ENCODE results near the gene KCNJ14.

Gene KCNJ14

DNA sequence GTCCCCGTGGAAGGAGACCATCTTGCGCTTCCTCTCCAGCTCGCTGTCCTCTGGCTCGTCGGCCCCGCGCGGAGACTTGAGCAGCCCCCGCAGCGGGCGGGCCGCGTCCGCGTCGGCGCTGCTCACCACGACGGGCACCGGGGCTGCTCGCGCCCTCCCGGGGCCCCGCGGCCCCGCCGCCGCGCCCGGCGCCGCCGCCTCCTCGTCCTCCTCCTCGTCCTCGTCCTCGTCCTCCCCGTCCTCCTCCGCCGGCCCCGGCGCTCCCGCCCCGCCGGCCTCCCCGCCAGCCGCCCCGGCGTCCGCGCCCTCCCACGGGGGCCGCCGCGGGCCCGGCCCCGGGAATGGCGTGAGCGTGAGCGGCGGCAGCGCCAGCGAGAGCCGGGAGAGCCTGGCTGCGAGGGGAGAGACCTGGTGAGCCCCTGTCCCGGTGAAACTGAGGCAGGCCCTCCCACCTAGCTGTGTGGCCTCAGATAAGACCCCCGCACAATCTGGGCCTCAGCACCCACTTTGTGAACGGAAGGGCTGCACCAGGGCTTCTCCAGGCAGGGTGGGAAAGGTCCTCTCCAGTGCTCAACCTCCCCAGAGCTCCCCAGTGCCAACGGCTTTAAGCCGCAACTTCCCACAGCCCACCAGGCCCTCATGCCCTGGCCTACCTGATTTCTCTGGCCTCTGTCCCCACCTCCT is 38.5 kb downstream of the KCNJ14 start:
- in situ Hi-C loops (cut with MboI; ENCODE audit: low sequenced_read_pairs): no loop called here
- no peaks in the 10 kb centered on the region for H3K9me3 ChIP-seq
- peak overlapping the region; percentile 50 for H3K4me3 ChIP-seq
- no peaks in the 10 kb centered on the region for H3K36me3 ChIP-seq (replicated peaks)
- no peak for DNase-seq (ENCODE audit: low spot score in 2 of 2)
- no peaks in the 10 kb centered on the region for H3K27me3 ChIP-seq (ENCODE audit: low read depth)
- H3K4me1 ChIP-seq: peaks cover 16% of the 10 kb centered on the region

DNA sequence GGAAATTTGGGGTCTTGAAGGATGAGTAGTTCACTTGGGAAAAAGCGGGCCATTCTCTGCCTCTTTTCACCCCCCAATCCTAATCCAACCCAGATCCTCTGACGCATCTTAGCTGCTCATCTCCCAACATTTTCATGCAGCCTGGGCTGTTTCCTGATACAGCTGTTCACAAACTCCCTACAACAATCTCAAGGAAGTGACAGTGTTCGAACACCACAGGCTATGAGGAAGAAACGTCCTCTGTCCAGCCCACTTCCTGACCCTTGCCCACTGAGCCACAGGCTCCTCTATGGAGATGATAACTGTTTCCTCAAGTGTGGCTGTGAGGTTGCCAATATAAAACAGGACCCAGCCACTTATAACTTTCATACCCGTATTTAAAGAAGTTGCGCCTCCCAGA is 40.0 kb downstream of the KCNJ14 start:
- in situ Hi-C loops (cut with MboI; ENCODE audit: low sequenced_read_pairs): no loop called here
- DNase-seq (ENCODE audit: low spot score in 2 of 2): no peak
- Histone ChIP-seq H3K9me3 (no peaks in the 10 kb centered on the region), H3K36me3 (replicated peaks) (no peaks in the 10 kb centered on the region), H3K4me1 (peaks cover 16% of the 10 kb centered on the region), H3K27me3 (ENCODE audit: low read depth) (no peaks in the 10 kb centered on the region), H3K4me3 (no peak overlapping the region)

DNA sequence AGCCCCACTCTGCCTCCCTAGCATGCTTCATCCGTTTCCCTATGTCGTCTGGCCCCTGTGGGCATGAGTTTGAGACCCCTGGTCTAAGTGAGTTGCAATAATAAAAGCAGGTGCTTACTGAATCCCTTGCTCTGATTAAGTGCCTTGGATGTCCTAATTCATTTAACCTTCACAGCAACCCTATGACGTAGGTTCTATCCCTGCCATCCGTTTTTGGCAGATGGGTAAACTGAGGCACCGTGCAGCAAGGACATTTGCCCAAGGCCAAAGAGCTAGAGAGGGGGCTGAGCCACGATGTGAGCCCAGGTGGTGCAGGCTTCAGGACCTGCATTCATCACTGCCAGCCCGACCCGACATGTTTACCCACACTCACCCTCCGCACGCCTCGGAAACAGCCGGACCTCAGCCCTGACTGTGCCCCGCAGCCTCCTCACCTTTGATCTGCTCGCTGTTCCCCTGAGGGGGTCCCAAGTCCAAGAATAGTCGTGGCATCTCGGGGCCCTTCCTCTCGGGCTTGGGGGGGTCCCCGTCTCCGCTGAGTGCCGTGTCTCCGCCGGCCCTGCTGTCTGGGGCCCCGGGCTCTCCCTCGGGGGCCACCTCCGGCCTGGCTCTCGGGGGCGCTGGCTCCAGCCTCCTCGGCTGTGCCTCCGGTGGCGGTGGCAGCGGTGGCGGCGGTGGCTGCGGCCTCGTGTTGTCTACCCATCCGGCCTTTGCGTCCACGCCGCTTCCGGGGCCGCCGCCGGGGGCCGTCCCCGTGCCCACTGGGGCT is 41.8 kb downstream of the KCNJ14 start:
- Histone ChIP-seq H3K9me3 (no peaks in the 10 kb centered on the region), H3K4me1 (peaks cover 11% of the 10 kb centered on the region), H3K36me3 (replicated peaks) (no peaks in the 10 kb centered on the region), H3K27me3 (ENCODE audit: low read depth) (no peaks in the 10 kb centered on the region), H3K4me3 (no peak overlapping the region)
- in situ Hi-C loops (cut with MboI; ENCODE audit: low sequenced_read_pairs): no loop called here
- DNase-seq (ENCODE audit: low spot score in 2 of 2): no peak

GRCh38 chr19:48497728-48498594 is 42.6 kb downstream of the KCNJ14 start:
- no peak overlapping the region for H3K4me3 ChIP-seq
- no peaks in the 10 kb centered on the region for H3K9me3 ChIP-seq
- H3K36me3 ChIP-seq (replicated peaks): no peaks in the 10 kb centered on the region
- no peak for DNase-seq (ENCODE audit: low spot score in 2 of 2)
- H3K27me3 ChIP-seq (ENCODE audit: low read depth): no peaks in the 10 kb centered on the region
- H3K4me1 ChIP-seq: peaks cover 7% of the 10 kb centered on the region
- in situ Hi-C loops (cut with MboI; ENCODE audit: low sequenced_read_pairs): no loop called here

GRCh38 chr19:48498595-48499311 is 43.4 kb downstream of the KCNJ14 start:
- DNase-seq (ENCODE audit: low spot score in 2 of 2): no peak
- H3K36me3 ChIP-seq (replicated peaks): no peaks in the 10 kb centered on the region
- peaks cover 7% of the 10 kb centered on the region for H3K4me1 ChIP-seq
- H3K27me3 ChIP-seq (ENCODE audit: low read depth): no peaks in the 10 kb centered on the region
- no peak overlapping the region for H3K4me3 ChIP-seq
- H3K9me3 ChIP-seq: no peaks in the 10 kb centered on the region
- in situ Hi-C loops (cut with MboI; ENCODE audit: low sequenced_read_pairs): no loop called here

DNA sequence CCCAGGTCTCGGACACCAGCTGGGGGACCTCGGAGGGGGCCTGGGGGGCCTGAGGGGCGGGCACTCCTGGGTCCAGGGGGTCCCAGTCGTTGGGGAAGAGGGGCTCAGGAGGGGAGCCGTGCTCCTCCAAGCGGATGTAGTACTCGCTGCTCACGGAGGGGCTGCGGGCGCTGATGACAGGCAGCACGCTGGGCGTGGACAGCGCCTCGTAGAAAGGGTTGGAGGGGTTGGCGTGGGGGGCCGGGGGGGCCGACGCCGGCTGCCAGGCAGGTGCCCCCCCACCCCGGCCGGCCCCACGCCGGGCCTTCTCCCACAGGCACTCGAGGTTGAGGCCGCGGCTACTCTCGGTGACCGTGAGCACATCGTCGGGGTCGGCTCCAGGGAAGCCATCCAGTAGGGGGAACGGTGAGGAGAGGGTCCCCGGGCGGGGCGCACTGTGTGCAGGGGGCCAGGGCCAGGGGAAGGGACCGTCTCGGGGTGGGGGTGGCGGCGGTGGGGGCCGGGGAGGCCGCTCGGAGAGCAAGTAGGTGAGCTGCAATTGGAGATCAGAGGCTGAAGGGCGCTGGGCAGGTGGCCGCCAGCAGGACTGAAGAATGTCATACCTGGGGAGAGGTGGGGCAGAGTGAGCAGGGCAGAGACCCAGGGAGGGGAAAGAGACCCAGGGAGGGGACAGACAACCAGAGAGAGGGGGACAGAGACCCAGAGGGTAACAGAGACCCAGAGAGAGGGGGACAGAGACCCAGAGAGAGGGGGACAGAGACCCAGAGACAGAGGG is 44.1 kb downstream of the KCNJ14 start:
- Histone ChIP-seq H3K36me3 (replicated peaks) (no peaks in the 10 kb centered on the region), H3K27me3 (ENCODE audit: low read depth) (no peaks in the 10 kb centered on the region), H3K9me3 (no peaks in the 10 kb centered on the region), H3K4me1 (peaks cover 4% of the 10 kb centered on the region), H3K4me3 (no peak overlapping the region)
- no peak for DNase-seq (ENCODE audit: low spot score in 2 of 2)
- in situ Hi-C loops (cut with MboI; ENCODE audit: low sequenced_read_pairs): no loop called here

DNA sequence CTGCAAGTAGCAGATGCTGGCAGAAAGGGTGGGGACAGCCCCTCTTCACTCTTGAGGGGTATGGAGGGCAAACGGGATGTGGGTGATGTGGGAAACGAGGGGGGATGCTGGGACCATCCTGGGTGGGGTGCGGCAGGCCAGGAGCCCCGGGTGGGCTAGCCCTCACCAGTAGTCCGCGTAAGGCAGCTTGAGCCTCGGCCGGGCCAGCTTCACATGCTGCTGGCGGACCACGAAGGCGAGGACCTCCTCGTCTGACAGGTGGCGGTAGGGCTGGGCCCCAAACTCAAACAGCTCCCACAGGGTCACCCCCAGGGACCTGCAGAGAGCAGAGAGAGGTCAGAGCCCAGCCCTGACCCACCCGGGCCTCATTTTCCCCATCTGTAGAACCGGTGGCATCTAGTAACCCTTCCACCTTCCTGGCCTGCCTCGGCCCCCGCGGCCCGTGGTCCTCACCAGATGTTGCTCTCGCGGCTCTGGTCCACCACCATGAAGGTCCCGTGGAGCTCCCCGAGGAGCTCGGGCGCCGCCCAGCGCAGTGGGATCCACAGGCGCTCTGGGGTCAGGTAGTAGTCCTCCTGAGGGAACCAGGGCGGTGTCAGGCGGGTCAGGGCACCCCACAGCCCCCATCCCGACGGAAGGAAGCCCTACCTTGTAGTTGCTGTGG is 45.6 kb downstream of the KCNJ14 start:
- Histone ChIP-seq H3K36me3 (replicated peaks) (no peaks in the 10 kb centered on the region), H3K9me3 (no peaks in the 10 kb centered on the region), H3K4me3 (peak overlapping the region; percentile 28), H3K27me3 (ENCODE audit: low read depth) (no peaks in the 10 kb centered on the region), H3K4me1 (peaks cover 4% of the 10 kb centered on the region)
- DNase-seq (ENCODE audit: low spot score in 2 of 2): no peak
- in situ Hi-C loops (cut with MboI; ENCODE audit: low sequenced_read_pairs): no loop called here

- peaks cover 4% of the 10 kb centered on the region for H3K4me1 ChIP-seq
Observed at GRCh38 chr19:48501494-48502349, 46.3 kb downstream of the KCNJ14 start.

DNA sequence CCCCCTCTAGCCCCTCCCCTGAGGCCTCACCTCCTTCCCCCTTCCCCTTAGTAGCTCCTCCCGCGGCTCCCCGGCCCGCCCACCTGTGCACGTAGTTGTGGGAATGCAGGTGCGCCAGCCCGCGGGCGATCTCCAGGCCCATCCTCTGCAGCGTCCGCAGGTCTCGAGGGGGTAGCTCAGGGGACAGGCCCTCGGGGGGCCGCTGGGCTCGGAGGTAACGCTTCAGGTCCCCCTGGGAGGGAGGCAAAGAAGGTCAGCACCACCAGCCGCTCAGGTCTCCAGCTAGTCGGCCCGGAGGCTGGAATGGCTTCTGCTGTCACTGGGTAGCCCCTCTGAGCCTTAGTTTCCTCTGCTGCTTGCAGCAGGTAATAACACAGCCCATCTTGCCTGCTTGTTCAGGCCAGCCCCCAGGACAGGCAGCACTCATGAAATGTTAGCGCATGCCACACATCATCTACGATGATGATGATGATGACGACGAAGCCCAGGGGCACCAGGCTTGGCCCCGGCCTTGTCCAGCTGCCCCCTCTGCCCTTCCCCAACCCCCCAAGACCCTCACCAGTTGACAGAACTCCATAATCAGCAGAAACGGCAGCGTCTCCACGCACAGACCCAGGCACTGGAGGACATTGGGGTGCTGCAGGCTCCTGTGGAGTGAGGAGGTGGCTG is 47.1 kb downstream of the KCNJ14 start:
- Histone ChIP-seq H3K9me3 (no peaks in the 10 kb centered on the region), H3K4me1 (peaks cover 4% of the 10 kb centered on the region), H3K4me3 (peak overlapping the region; percentile 38), H3K27me3 (ENCODE audit: low read depth) (no peaks in the 10 kb centered on the region), H3K36me3 (replicated peaks) (no peaks in the 10 kb centered on the region)
- DNase-seq (ENCODE audit: low spot score in 2 of 2): no peak
- in situ Hi-C loops (cut with MboI; ENCODE audit: low sequenced_read_pairs): no loop called here

More at GRCh38 chr19:48501494-48502349, 46.3 kb downstream of the KCNJ14 start:
- no peaks in the 10 kb centered on the region for H3K27me3 ChIP-seq (ENCODE audit: low read depth)
- no peaks in the 10 kb centered on the region for H3K9me3 ChIP-seq
- DNase-seq (ENCODE audit: low spot score in 2 of 2): peak; percentile 94 to 100
- H3K36me3 ChIP-seq (replicated peaks): no peaks in the 10 kb centered on the region
- peak overlapping the region; percentile 38 for H3K4me3 ChIP-seq
- in situ Hi-C loops (cut with MboI; ENCODE audit: low sequenced_read_pairs): no loop called here

DNA sequence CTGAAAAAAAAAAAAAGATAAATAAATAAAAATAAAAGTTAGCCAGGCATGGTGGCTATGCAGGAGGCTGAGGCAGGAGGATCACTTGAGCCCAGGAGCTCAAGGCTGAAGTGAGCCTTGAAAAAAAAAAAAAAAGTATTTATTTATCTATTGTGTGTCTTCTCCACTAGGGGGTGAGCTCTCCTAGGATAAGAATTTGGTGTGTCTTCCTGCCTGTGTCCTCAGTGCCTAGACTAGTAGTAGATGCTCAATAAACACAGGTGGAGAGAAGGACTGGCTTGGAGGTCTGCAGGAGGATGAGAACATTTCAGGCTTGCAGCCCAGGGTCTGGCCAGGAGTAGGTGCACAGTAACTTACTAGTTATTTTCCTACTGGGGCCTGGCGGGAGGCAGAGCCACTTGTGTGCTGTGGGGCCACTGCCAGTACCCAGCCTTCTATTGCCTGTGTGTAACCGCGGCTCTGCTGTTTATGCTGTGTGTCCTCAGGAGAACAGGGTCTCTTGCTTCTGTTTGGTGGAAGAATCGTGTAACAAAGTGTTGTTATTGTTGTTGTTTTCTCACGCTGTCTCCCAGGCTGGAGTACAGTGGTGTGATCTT is 50.9 kb downstream of the KCNJ14 start:
- no peaks in the 10 kb centered on the region for H3K27me3 ChIP-seq (ENCODE audit: low read depth)
- peaks cover 3% of the 10 kb centered on the region for H3K4me1 ChIP-seq
- peak in 1 of 2 experiments; percentile 51 for DNase-seq (ENCODE audit: low spot score in 2 of 2)
- no peaks in the 10 kb centered on the region for H3K36me3 ChIP-seq (replicated peaks)
- H3K9me3 ChIP-seq: no peaks in the 10 kb centered on the region
- in situ Hi-C loops (cut with MboI; ENCODE audit: low sequenced_read_pairs): loop anchor here (5.0 kb wide), 1 partner anchor 81 kb away; no protein-coding TSS in a partner anchor
- no peak overlapping the region for H3K4me3 ChIP-seq

- no peak for DNase-seq (ENCODE audit: low spot score in 2 of 2)
- Histone ChIP-seq H3K9me3 (no peaks in the 10 kb centered on the region), H3K4me3 (no peak overlapping the region), H3K4me1 (0 out of 2 replicates have a peak, but pooled peaks cover 2% of the 10 kb centered on the region), H3K36me3 (replicated peaks) (no peaks in the 10 kb centered on the region), H3K27me3 (ENCODE audit: low read depth) (no peaks in the 10 kb centered on the region)
- in situ Hi-C loops (cut with MboI; ENCODE audit: low sequenced_read_pairs): loop anchor here (5.0 kb wide), 1 partner anchor 79 kb away; no protein-coding TSS in a partner anchor
Observed at GRCh38 chr19:48507911-48508439, 52.6 kb downstream of the KCNJ14 start.
